Measurements from ENCODE around the gene BCL7A.

BCL7A gene

DNA sequence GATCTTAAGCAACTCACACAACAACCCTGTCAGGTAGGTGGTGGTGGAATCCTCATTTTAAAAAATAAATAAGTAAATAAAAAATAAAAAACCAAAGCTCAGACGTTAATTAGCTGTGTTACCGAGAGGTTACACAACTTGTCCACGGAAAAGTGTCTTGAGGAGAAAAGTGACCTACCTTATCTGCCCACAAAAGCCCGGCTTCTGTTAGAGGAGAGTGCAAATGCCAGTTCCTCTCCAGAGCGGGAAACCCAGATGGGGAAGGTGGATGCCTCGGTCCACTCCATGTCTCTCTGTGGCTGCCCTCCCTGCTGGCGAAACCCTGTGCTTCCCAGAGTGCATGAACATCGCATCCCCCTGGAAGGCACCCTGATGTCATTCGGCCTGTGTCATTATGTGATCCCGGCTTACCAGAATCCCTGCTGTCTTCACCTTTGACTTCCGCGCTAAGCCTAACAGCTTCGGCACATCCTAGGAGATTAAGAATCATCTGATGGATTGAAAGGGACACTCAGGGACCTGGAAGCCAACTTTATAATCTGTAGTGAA is 63.2 kb downstream of the BCL7A start:
- no peak for DNase-seq (ENCODE audit: extremely low spot score)
- TF ChIP-seq, protein P1, sequence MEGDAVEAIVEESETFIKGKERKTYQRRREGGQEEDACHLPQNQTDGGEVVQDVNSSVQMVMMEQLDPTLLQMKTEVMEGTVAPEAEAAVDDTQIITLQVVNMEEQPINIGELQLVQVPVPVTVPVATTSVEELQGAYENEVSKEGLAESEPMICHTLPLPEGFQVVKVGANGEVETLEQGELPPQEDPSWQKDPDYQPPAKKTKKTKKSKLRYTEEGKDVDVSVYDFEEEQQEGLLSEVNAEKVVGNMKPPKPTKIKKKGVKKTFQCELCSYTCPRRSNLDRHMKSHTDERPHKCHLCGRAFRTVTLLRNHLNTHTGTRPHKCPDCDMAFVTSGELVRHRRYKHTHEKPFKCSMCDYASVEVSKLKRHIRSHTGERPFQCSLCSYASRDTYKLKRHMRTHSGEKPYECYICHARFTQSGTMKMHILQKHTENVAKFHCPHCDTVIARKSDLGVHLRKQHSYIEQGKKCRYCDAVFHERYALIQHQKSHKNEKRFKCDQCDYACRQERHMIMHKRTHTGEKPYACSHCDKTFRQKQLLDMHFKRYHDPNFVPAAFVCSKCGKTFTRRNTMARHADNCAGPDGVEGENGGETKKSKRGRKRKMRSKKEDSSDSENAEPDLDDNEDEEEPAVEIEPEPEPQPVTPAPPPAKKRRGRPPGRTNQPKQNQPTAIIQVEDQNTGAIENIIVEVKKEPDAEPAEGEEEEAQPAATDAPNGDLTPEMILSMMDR (IDR thresholded peaks at IDR 0.05; ENCODE audit: control extremely low read depth, extremely low read depth, low read depth, missing control alignments) = no peak
- CTCF ChIA-PET = no interaction called here
- POLR2A ChIA-PET = no interaction called here

DNA sequence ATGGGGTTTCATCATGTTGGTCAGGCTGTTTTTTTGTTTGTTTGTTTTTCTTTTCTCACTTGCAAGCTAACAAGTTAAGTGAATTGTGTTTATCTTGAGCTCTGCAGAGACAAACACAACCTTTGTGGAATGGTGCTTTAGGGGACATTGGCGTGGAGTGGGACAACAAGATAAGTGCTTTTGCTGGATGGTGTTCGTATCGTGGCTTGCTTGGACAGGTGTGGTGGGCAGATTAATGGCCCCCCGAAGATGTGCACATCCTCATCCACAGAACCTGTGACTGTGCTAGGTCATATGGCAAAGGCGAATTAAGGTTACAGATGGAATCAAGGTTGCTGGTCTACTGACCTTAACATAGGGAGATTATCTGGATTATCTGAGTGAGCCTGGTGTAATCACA is 63.9 kb downstream of the BCL7A start:
- DNase-seq (ENCODE audit: extremely low spot score) = no peak
- ChIA-PET CTCF (no interaction called here), POLR2A (interaction anchor here (0.5 kb wide), 1 partner anchor 31 kb away, joined by 4 read pairs; no protein-coding TSS in a partner anchor)
- TF ChIP-seq, protein P1 (IDR thresholded peaks at IDR 0.05; ENCODE audit: control extremely low read depth, extremely low read depth, low read depth, missing control alignments) = no peak

DNA sequence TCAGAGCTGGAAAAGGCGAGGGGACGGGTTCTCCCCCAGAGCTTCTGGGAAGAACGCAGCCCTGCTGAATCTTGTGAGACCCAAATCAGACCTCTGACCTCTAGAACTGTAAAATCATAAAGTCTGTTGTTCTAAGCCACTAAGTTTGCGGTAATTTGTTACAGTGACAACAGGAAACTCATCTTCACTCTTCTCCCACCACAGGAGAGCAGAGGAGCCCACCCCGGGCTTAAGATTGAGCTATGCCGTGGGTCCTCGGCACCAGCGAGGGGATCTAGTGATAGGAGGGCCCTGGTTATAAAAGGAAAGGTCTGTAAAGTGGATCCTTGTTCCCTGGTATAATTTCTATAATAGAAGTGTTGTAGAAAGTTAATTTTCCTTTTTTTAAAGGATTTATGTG is 64.4 kb downstream of the BCL7A start:
- CTCF ChIA-PET = no interaction called here
- POLR2A ChIA-PET = interaction anchor here (0.5 kb wide), 1 partner anchor 30 kb away, joined by 4 read pairs; no protein-coding TSS in a partner anchor
- TF ChIP-seq, protein P1 (IDR thresholded peaks at IDR 0.05; ENCODE audit: control extremely low read depth, extremely low read depth, low read depth, missing control alignments) = no peak
- DNase-seq (ENCODE audit: extremely low spot score) = no peak

DNA sequence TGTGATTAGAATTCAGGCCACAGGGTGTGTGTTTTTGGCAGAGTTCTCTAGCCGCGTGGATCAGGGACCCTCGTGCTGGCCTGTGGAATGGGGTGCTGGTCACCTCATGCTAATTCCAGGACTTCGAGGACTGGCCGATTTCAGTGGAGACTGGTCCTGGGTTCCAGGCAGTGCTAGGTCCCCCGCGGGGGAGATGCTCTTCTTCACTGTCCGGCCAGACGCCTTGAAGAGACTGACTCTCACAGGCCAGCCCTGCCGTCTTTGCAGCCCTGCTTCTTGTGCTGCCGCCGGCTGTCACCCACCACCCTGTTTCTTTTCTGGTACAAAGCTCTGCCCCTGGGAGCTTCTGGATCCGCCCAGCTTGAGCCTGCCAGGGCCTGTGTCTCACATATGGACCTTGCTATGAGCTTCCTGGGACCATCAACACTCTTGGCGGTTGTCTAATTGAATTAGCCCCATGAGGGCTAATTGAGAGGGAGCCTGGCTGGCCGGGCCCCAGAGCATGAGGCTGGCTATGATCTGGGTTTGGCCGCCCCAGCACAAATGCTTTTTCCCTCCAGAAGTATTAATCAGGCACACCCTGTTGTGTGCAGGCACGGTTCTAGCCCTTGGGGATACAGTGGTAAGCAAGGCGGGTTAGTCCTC is 65.1 kb downstream of the BCL7A start:
- POLR2A ChIA-PET = no interaction called here
- CTCF ChIA-PET = no interaction called here
- no peak for DNase-seq (ENCODE audit: extremely low spot score)
- TF ChIP-seq, protein P1 (IDR thresholded peaks at IDR 0.05; ENCODE audit: control extremely low read depth, extremely low read depth, low read depth, missing control alignments) = no peak

DNA sequence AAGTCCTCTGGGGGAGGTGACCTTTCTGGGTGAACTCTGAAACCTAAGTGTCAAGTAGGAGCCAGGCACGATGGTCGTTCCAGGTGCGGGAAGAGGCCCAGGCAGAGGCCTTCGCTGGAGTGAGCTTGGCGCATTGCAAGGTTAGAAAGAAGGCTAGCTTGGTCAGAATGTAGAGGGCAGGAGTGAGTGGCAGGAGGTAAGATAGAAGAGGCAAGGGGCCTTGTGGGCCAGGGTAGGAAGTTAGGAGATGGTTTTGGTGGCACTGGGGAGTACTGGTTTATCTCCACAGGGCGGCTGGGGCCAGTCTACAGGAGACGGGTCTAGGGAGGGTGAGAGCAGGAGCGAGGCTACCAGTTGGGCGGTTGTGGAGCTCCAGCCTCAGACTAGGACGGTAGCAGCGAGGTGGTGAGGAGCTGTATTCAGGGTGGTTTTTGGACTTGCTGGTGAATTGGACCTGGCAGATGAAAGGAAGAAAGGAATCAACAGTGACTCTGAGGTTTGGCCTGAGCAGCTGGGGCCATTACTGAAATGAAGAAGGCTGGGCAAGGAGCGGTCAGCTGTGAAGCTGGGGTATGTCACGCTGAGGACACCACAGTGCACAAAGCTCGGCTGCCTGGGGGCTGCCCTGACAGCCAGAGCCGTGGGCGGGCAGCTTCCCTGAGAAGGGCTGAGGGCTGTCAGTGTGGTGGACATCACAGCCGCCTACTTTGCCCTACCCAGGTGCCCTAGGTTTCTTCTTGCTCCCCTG is 65.9 kb downstream of the BCL7A start:
- no peak for DNase-seq (ENCODE audit: extremely low spot score)
- ChIA-PET CTCF (interaction anchor here (0.6 to 2.3 kb wide), 8 partner anchors 9 to 293 kb away, joined by 3 to 9 read pairs (median 5); partner anchors contain the start of genes MLXIP and RHOF), POLR2A (no interaction called here)
- TF ChIP-seq, protein P1 (IDR thresholded peaks at IDR 0.05; ENCODE audit: control extremely low read depth, extremely low read depth, low read depth, missing control alignments) = no peak

DNA sequence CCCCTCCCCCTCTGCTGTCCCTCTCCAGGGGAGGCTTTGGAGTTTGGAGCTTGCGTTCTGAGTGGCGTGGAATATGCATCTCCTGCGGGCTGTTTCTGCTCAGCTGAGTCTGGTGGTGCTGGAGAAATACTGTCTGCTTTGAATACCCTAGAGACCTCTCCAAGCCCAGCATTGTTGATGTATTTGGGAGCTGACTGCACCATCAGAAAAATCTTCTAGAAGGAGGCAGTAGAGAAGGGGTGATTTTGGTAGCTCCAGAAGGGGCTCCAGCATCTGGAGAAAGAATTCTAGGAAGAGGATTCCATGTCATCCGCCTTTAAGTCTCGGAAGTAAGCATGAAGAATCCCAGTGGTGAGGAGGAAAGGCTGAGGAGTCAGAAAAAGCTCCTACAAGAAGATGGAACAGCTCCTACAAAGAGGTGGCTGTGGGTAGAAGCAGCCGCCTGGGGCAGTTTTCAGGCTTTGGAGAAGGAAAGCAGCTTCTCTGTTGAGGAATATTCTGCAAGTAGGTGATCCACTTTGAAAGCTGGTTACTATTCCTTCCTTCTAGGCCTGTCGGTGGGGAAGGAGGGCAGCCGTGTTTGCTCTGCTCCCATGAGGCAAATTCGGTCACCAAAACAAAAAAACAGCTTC is 66.6 kb downstream of the BCL7A start:
- no peak for DNase-seq (ENCODE audit: extremely low spot score)
- CTCF ChIA-PET = interaction anchor here (0.6 to 2.3 kb wide), 10 partner anchors 10 to 294 kb away, joined by 3 to 9 read pairs (median 4); partner anchors contain the start of genes CFAP251, MLXIP and RHOF

More for the DNA sequence above, 66.6 kb downstream of the BCL7A start:
- POLR2A ChIA-PET = no interaction called here
- TF ChIP-seq, protein P1 (IDR thresholded peaks at IDR 0.05; ENCODE audit: control extremely low read depth, extremely low read depth, low read depth, missing control alignments) = no peak
